ENCODE measurements around the gene MRPL12.

Gene MRPL12

GRCh38 chr17:81693509-81694210 is 9.5 kb upstream of the MRPL12 start:
- no peak overlapping the region for H3K4me3 ChIP-seq (ENCODE audit: low read depth, low read length)
- no peak for DNase-seq (ENCODE audit: low read depth)
- no peak for TF ChIP-seq CTCF (IDR thresholded peaks at IDR 0.05; ENCODE audit: low read depth, low read length, missing control alignments)

- H3K4me3 ChIP-seq (ENCODE audit: low read depth, low read length), result no peak overlapping the region
- DNase-seq (ENCODE audit: low read depth), result no peak
- TF ChIP-seq CTCF (IDR thresholded peaks at IDR 0.05; ENCODE audit: low read depth, low read length, missing control alignments), result no peak
Observed at GRCh38 chr17:81694810-81695209, 8.4 kb upstream of the MRPL12 start.

DNA sequence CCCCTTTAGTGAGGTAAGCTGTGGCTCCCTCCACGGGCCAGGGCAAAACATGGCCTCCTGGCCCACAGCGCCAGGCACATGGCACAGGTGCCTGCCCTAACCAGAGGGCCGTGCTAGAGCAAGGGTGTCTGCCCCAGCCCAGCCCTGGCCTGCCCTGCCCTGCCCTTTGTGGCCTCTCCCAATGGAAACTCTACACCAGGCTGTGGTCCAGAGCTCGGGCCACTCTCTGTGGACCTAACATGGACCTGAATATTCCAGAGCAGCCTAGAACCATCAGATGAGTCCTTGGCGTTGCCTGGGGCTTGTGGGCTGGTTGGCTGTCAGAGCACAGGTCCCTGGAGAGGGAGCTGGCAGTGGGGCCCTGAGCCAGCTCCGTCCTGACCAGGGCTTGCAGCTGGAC is 8.0 kb upstream of the MRPL12 start:
- TF ChIP-seq CTCF (IDR thresholded peaks at IDR 0.05; ENCODE audit: low read depth, low read length, missing control alignments), result no peak
- no peak for DNase-seq (ENCODE audit: low read depth)
- H3K4me3 ChIP-seq (ENCODE audit: low read depth, low read length), result no peak overlapping the region

- TF ChIP-seq CTCF (IDR thresholded peaks at IDR 0.05; ENCODE audit: low read depth, low read length, missing control alignments), result no peak
- no peak overlapping the region for H3K4me3 ChIP-seq (ENCODE audit: low read depth, low read length)
- no peak for DNase-seq (ENCODE audit: low read depth)
Observed at GRCh38 chr17:81695801-81696200, 7.4 kb upstream of the MRPL12 start.

DNA sequence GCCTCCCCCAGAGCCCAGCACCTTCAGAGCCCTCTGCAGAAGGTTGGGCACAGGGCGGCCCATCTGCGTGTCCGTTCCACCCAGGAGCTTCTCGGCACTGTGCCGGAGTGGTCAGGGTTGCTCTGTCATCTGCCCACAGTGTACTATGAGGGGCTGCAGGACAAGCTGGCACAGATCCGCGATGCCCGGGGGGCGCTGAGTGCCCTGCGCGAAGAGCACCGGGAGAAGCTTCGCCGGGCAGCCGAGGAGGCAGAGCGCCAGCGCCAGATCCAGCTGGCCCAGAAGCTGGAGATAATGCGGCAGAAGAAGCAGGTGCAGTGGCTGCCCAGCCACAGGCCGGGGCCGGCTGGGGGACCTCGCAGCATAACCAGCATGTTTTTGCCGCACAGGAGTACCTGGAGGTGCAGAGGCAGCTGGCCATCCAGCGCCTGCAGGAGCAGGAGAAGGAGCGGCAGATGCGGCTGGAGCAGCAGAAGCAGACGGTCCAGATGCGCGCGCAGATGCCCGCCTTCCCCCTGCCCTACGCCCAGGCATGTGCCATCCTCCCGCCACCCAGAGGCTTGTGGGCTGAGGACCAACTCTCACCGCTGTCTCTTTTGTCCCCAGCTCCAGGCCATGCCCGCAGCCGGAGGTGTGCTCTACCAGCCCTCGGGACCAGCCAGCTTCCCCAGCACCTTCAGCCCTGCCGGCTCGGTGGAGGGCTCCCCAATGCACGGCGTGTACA is 6.8 kb upstream of the MRPL12 start:
- no peak for TF ChIP-seq CTCF (IDR thresholded peaks at IDR 0.05; ENCODE audit: low read depth, low read length, missing control alignments)
- DNase-seq (ENCODE audit: low read depth), result no peak
- no peak overlapping the region for H3K4me3 ChIP-seq (ENCODE audit: low read depth, low read length)

- TF ChIP-seq CTCF (IDR thresholded peaks at IDR 0.05; ENCODE audit: low read depth, low read length, missing control alignments), result no peak
- DNase-seq (ENCODE audit: low read depth), result no peak
- H3K4me3 ChIP-seq (ENCODE audit: low read depth, low read length), result no peak overlapping the region
Observed at GRCh38 chr17:81697261-81698044, 5.7 kb upstream of the MRPL12 start.

All from GM12864 (cell line).